Glomerular visceral epithelial cell (primary cell): ENCODE data around the gene GLOD4.
"Not testable (repeated sequence)": the region's sequence is repeated elsewhere in the genome, so short reads cannot be mapped to it uniquely, and the experiment has no call there.

Experiments used
- DNase-seq: peaks from one replicate; pipeline ENCODE4 v3.0.0-alpha.2; 2016; ENCODE audit errors: extremely low spot score

Gene GLOD4

GRCh38 chr17:773467-774312, 8.4 kb downstream of the GLOD4 start:
- DNase-seq, result peak; percentile 37

- no peak for DNase-seq
These were observed 9.1 kb downstream of the GLOD4 start for GRCh38 chr17:773016-773415.

DNA sequence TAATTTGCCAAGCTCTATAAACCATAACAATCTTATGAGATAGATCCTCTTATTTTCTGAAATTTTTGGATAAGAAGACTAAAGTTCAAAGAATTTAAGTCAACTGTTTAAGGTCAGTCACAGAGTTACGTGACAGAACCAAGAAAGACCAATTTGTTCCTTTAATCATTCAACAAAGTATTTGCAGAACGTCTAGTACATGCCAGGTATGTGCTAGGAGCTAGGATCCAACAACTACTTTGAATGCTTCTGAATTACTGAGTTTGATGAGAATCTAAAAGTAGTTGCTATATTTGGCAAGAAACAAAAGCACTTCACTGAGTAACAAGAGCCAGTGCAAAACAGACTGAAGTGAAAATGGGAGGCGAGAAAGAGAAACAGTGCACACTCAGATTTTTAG, 15.0 kb downstream of the GLOD4 start:
- DNase-seq, result no peak

DNA sequence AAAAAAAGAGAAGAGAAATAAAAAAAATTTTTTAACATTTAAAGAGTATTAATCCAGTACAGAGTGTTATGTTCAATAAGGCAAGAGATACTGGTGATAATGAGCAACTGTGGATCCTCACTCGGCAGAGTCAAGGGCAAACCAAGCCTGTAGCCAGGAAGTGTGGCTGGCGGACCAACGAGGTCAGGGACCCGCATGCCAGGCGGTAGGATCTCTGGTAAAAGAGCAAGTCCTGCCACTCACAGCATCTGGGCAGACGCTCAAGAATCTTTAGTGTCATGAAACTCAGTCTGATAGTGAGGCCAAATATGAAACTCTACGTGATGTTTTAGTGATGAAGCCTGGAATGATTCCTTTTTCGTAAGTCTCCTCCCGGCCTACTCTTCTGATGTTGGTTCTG, 21.7 kb downstream of the GLOD4 start:
- DNase-seq, result no peak

GRCh38 chr17:759964-760363, 22.1 kb downstream of the GLOD4 start:
- DNase-seq, result no peak

- DNase-seq, result not testable (repeated sequence)
These were observed 26.0 kb downstream of the GLOD4 start for GRCh38 chr17:756010-756567.

DNA sequence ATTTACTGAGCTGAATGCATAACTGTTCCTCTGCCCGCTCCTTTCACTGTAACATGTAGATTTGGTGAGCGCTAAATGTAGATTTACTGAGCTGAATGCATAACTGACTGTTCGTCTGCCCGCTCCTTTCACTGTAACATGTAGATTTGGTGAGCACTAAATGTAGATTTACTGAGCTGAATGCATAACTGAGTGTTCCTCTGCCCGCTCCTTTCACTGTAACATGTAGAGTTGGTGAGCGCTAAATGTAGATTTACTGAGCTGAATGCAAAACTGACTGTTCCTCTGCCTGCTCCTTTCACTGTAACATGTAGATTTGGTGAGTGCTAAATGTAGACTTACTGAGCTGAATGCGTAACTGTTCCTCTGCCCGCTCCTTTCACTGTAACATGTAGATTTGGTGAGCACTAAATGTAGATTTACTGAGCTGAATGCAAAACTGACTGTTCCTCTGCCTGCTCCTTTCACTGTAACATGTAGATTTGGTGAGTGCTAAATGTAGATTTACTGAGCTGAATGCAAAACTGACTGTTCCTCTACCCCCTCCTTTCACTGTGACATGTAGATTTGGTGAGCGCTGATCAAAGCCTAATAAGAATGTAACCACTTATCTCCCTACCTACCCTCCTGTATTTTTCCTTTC, 26.6 kb downstream of the GLOD4 start:
- DNase-seq, result not testable (repeated sequence)

DNA sequence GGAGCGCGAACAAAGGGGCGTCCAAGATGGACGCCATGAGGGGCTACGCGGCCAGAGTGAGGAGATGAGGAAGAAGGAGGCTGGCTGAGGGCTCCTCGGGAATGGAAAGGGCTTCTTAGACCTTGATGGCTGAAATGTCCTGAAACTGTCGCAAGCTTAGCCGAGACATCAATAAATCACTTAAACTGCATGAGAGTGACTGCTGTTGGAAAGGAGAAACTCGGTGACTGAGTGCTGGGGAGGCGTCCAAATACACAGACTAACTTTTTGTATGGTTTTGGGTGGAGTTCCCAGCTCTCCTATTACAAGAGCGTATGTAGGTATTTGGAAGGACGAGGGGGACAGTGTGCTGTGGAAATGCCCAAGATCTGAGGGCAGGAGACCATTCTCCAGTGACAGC, 28.7 kb downstream of the GLOD4 start:
- DNase-seq, result no peak

DNA sequence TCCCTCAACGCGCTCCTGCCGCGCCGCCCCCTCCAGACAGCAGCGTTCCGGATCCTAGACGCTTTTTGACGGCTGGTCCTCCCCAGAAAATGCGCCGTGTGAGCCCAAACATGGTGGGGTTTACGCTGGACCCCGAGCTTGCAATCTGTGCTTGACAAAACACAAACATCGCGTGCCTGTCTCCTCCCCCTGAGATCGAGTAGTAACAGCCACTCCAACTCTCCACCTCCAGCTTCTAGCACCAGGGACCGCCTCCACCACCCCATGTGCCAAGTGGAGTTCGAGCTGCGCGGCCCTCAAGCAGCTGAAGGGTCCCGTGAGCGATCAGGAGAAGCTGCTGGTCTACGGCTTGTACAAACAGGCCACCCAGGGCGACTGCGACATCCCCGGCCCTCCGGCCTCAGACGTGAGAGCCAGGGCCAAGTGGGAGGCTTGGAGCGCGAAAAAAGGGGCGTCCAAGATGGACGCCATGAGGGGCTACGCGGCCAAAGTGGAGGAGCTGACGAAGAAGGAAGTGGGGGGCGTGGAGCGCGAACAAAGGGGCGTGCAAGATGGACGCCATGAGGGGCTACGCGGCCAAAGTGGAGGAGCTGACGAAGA, 29.4 kb downstream of the GLOD4 start:
- DNase-seq, result peak; percentile 15

- DNase-seq, result peak; percentile 91
These were observed 30.0 kb downstream of the GLOD4 start, which contains the start of gene GEMIN4 for GRCh38 chr17:752002-752619. Gene GEMIN4, minus strand, starts transcription at chr17:752264. Its CDS starts 122 bp downstream, at chr17:752142.

DNA sequence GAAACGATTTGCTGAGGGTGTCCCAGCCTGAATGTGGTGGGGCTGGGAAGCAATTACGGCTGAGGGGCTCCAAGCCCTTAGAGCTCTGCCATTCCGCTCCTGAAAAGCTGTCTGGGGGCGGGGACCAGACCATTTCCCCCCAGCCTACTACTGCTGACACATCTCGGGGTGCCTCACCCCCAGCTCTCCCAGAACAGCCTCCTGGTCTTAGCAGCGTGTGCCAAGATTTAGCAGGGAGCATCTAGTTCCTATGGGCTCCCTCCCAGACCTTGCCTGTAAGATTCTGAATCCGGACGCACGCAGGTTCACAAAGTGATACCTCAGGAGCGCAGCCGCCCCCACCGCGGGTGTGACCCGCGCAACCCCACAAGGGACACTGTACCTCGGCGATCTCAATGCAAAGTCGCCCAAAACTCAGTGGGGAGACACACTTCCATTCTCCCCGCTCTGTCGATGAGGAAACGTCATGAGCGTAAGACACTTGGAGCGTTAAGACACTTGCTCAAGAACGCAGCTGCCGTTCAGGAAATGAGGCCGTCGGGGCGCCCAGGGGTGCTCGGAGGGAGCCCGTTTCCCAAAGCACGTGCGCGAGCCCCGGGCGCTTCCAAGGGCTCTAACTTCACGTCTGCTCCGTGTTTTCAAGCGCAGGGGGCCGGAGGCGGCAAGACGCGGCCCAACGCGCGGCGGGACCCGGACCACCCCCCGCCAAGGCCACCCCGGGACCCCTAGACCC, 30.6 kb downstream of the GLOD4 start:
- DNase-seq, result peak; percentile 54

GRCh38 chr17:750431-751037, 31.5 kb downstream of the GLOD4 start:
- no peak for DNase-seq

GRCh38 chr17:749359-749758, 32.7 kb downstream of the GLOD4 start:
- DNase-seq, result not testable (repeated sequence)

- DNase-seq, result not testable (repeated sequence)
These were observed 33.5 kb downstream of the GLOD4 start for GRCh38 chr17:748604-749003.

GRCh38 chr17:746783-747629, 35.1 kb downstream of the GLOD4 start:
- no peak for DNase-seq

DNA sequence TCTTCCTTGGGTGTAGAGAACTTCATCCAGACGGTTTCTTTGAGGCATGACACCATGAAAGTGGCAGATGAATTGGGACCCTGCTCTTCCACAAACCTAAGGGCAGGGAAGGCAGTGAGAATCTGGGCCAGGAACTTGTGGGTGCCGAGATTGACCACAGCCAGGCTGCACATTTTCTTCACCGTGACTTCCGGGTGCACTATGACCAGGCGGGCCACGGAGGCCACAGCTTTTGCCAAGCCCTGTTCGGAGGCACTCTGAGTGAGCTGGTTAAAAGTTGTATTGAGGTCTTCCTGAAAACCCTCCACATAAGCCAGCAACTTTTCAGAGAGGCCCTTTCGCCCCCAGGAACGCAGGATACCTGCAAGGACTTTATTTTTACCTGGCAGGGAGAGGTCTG, 35.9 kb downstream of the GLOD4 start:
- no peak for DNase-seq

DNA sequence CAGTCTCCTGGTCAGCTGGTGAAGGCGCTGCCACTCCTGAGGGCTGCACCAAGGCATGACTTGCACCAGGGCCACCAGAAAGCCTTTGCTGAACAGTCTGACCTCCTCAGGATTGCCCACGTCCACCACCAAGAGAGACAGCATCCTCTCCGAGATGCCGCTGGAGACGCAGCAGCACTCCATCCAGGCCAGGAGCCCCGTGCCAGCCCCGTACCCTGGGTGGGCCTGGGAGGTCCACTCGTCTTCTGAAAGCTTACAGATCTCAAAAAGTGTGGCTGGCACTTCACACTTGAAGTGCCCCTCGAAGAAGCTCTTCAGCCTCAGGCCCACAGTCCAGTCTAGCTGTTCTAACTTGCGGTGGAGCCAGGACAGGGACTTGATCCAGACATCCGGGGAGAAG, 36.7 kb downstream of the GLOD4 start:
- DNase-seq, result no peak

- DNase-seq, result no peak
These were observed 37.1 kb downstream of the GLOD4 start for GRCh38 chr17:744937-745336.

- no peak for DNase-seq
These were observed 38.9 kb downstream of the GLOD4 start for GRCh38 chr17:743139-743538.
